Measurements from ENCODE around the gene TNFAIP8L2.

Gene TNFAIP8L2

GRCh38 chr1:151158751-151159251 is 2.4 kb downstream of the TNFAIP8L2 start (continued):
- TF ChIP-seq TSHZ2 (CRISPR knock-in tag; IDR thresholded peaks at IDR 0.05): no peak

GRCh38 chr1:151159373-151159772 is 2.9 kb downstream of the TNFAIP8L2 start:
- ATAC-seq: no peak
- no peak for TF ChIP-seq ZFP3 (CRISPR knock-in tag; IDR thresholded peaks at IDR 0.05)
- TF ChIP-seq GLIS3 (CRISPR knock-in tag; IDR thresholded peaks at IDR 0.05): no peak
- TF ChIP-seq ZNF565 (CRISPR knock-in tag; conservative IDR thresholded peaks at IDR 0.05; ENCODE audit: low read depth): no peak
- no peak for TF ChIP-seq CSDC2 (CRISPR knock-in tag; IDR thresholded peaks at IDR 0.05)
- no peak for TF ChIP-seq ZFP30 (CRISPR knock-in tag; IDR thresholded peaks at IDR 0.05)
- TF ChIP-seq CREB5 (CRISPR knock-in tag; IDR thresholded peaks at IDR 0.05; ENCODE audit: low read depth): no peak
- no peak for TF ChIP-seq ISL1 (CRISPR knock-in tag; IDR thresholded peaks at IDR 0.05)
- TF ChIP-seq ZNF70 (CRISPR knock-in tag; IDR thresholded peaks at IDR 0.05): no peak
- no peak for TF ChIP-seq ZC3H10 (CRISPR knock-in tag; IDR thresholded peaks at IDR 0.05)
- no peak for TF ChIP-seq OSR1 (CRISPR knock-in tag; IDR thresholded peaks at IDR 0.05)
- no peak for TF ChIP-seq TOX (CRISPR knock-in tag; IDR thresholded peaks at IDR 0.05; ENCODE audit: borderline replicate concordance)
- no peak for TF ChIP-seq ARNTL (CRISPR knock-in tag; IDR thresholded peaks at IDR 0.05; ENCODE audit: borderline replicate concordance, low read depth)
- TF ChIP-seq CSRNP3 (CRISPR knock-in tag; IDR thresholded peaks at IDR 0.05): no peak

- ATAC-seq: peak; percentile 4
- no peak for TF ChIP-seq SNAI2 (CRISPR knock-in tag; IDR thresholded peaks at IDR 0.05)
Observed at GRCh38 chr1:151164732-151165280, 8.4 kb downstream of the TNFAIP8L2 start.

GRCh38 chr1:151165281-151165737 is 8.9 kb downstream of the TNFAIP8L2 start:
- TF ChIP-seq ARNTL (CRISPR knock-in tag; IDR thresholded peaks at IDR 0.05; ENCODE audit: borderline replicate concordance, low read depth) (no peak), ZFP3 (CRISPR knock-in tag; IDR thresholded peaks at IDR 0.05) (no peak), OSR1 (CRISPR knock-in tag; IDR thresholded peaks at IDR 0.05) (no peak), ISL1 (CRISPR knock-in tag; IDR thresholded peaks at IDR 0.05) (no peak), ESRRG (CRISPR knock-in tag; IDR thresholded peaks at IDR 0.05) (no peak), BACH2 (CRISPR knock-in tag; IDR thresholded peaks at IDR 0.05; ENCODE audit: borderline replicate concordance) (no peak), TCF4 (CRISPR knock-in tag; IDR thresholded peaks at IDR 0.05; ENCODE audit: borderline replicate concordance) (no peak), TOX (CRISPR knock-in tag; IDR thresholded peaks at IDR 0.05; ENCODE audit: borderline replicate concordance) (no peak)
- peak; percentile 64 for ATAC-seq

- peak; percentile 96 for ATAC-seq
- TF ChIP-seq CSDC2 (CRISPR knock-in tag; IDR thresholded peaks at IDR 0.05): no peak
- 0 out of 2 replicates have a peak, but pooled peaks have one; percentile 61 for TF ChIP-seq ZC3H10 (CRISPR knock-in tag; IDR thresholded peaks at IDR 0.05)
- no peak for TF ChIP-seq ZFP30 (CRISPR knock-in tag; IDR thresholded peaks at IDR 0.05)
- peak; percentile 80; the same call in 1 of the 2 replicates for TF ChIP-seq TSHZ2 (CRISPR knock-in tag; IDR thresholded peaks at IDR 0.05)
- no peak for TF ChIP-seq BACH2 (CRISPR knock-in tag; IDR thresholded peaks at IDR 0.05; ENCODE audit: borderline replicate concordance)
- no peak for TF ChIP-seq PATZ1 (CRISPR knock-in tag; IDR thresholded peaks at IDR 0.05; ENCODE audit: borderline replicate concordance)
- peak; percentile 89; the same call in 1 of the 2 replicates for TF ChIP-seq POU6F1 (CRISPR knock-in tag; IDR thresholded peaks at IDR 0.05; ENCODE audit: borderline replicate concordance, low read depth)
Observed at GRCh38 chr1:151165738-151166504, 9.5 kb downstream of the TNFAIP8L2 start, which contains the start of the genes LYSMD1 and SCNM1. Gene LYSMD1, minus strand, starts transcription at chr1:151165902. Its CDS starts 644 bp downstream, at chr1:151165258. Gene SCNM1, plus strand, starts transcription at chr1:151166144. Its CDS starts 9 bp downstream, at chr1:151166153.

All from SK-N-SH treated with all-trans-retinoic acid at 6 μM for 48 hours (cell line).